ENCODE data around the gene TRPM2. TPM values are rescaled to one million over a fixed set of nuclear protein-coding genes. Genes with fewer than 3 reads are reported as not detected.

The TRPM2 gene
- total and polyA plus RNA-seq, 2 of the 13 experiments (the other 11 are each of a cell fraction or from before 2014, with no cell fraction given), result 0.07 to 0.20 TPM

DNA sequence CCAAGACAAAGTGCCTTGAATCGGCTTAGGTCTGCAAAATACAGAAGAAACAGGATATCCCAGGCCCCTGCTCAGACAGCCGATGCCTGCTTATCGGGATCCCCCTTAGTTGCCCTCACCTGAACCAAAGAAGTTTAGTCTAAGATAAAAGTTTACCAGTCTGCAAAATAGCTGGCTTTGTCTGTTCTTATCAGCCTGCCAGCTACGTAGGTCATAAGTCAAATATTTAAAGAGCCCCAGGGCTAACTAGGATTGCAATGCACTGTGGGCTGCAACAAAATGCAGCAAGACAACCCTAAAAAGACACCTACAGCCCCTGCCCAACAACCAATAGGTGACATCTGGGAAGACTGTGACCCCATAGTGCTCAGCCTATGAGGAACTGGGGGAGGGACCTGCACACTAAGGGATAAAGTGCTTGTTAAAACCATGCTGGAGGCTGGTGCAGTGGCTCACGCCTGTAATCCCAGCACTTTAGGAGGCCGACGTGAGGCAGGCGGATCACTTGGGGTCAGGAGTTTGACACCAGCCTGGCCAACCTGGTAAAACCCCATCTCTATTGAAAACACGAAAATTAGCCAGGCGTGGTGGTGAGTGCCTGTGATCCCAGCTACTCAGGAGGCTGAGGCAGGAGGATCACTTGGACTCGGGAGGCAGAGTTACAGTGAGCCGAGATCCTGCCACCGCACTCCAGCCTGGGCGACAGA, 129.3 kb downstream of the TRPM2 start (continued):
- TF ChIP-seq ZZZ3 (CRISPR knock-in tag; IDR thresholded peaks at IDR 0.05; ENCODE audit: borderline replicate concordance), result peak; percentile 36; the same call in 1 of the 2 replicates
- no peak for TF ChIP-seq ZNF660 (CRISPR knock-in tag; IDR thresholded peaks at IDR 0.05; ENCODE audit: borderline replicate concordance, low read depth)
- no peak for TF ChIP-seq ZHX2 (IDR thresholded peaks at IDR 0.05; ENCODE audit: low read depth)
- no peak for TF ChIP-seq ZHX2 (CRISPR knock-in tag; IDR thresholded peaks at IDR 0.05; ENCODE audit: borderline replicate concordance)
- TF ChIP-seq ZNF720 (CRISPR knock-in tag; IDR thresholded peaks at IDR 0.05), result no peak
- no peak for TF ChIP-seq ZNF17 (CRISPR knock-in tag; IDR thresholded peaks at IDR 0.05)
- 0 out of 2 replicates have a peak, but pooled peaks have one; percentile 6 for TF ChIP-seq SNAI1 (CRISPR knock-in tag; IDR thresholded peaks at IDR 0.05; ENCODE audit: borderline replicate concordance)
- peak; percentile 24; the same call in 1 of the 2 replicates for TF ChIP-seq POGZ (CRISPR knock-in tag; IDR thresholded peaks at IDR 0.05)
- TF ChIP-seq ZNF607 (CRISPR knock-in tag; IDR thresholded peaks at IDR 0.05; ENCODE audit: borderline replicate concordance), result no peak
- TF ChIP-seq, protein P1, sequence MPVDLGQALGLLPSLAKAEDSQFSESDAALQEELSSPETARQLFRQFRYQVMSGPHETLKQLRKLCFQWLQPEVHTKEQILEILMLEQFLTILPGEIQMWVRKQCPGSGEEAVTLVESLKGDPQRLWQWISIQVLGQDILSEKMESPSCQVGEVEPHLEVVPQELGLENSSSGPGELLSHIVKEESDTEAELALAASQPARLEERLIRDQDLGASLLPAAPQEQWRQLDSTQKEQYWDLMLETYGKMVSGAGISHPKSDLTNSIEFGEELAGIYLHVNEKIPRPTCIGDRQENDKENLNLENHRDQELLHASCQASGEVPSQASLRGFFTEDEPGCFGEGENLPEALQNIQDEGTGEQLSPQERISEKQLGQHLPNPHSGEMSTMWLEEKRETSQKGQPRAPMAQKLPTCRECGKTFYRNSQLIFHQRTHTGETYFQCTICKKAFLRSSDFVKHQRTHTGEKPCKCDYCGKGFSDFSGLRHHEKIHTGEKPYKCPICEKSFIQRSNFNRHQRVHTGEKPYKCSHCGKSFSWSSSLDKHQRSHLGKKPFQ (CRISPR knock-in tag; IDR thresholded peaks at IDR 0.05; ENCODE audit: insufficient replicate concordance), result no peak
- TF ChIP-seq ZFP91 (CRISPR knock-in tag; IDR thresholded peaks at IDR 0.05; ENCODE audit: borderline replicate concordance), result peak; percentile 75; the same call in 1 of the 2 replicates
- TF ChIP-seq, protein P2, sequence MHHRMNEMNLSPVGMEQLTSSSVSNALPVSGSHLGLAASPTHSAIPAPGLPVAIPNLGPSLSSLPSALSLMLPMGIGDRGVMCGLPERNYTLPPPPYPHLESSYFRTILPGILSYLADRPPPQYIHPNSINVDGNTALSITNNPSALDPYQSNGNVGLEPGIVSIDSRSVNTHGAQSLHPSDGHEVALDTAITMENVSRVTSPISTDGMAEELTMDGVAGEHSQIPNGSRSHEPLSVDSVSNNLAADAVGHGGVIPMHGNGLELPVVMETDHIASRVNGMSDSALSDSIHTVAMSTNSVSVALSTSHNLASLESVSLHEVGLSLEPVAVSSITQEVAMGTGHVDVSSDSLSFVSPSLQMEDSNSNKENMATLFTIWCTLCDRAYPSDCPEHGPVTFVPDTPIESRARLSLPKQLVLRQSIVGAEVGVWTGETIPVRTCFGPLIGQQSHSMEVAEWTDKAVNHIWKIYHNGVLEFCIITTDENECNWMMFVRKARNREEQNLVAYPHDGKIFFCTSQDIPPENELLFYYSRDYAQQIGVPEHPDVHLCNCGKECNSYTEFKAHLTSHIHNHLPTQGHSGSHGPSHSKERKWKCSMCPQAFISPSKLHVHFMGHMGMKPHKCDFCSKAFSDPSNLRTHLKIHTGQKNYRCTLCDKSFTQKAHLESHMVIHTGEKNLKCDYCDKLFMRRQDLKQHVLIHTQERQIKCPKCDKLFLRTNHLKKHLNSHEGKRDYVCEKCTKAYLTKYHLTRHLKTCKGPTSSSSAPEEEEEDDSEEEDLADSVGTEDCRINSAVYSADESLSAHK (CRISPR knock-in tag; IDR thresholded peaks at IDR 0.05; ENCODE audit: borderline replicate concordance), result no peak
- TF ChIP-seq SCMH1 (CRISPR knock-in tag; IDR thresholded peaks at IDR 0.05; ENCODE audit: borderline replicate concordance), result no peak
- TF ChIP-seq ZMYM2 (CRISPR knock-in tag; IDR thresholded peaks at IDR 0.05), result 0 out of 2 replicates have a peak, but pooled peaks have one; percentile 42
- TF ChIP-seq NONO (IDR thresholded peaks at IDR 0.05), result no peak
- peak; percentile 85 for TF ChIP-seq NONO (CRISPR knock-in tag; conservative IDR thresholded peaks at IDR 0.05)
- no peak for TF ChIP-seq ZNF354B (CRISPR knock-in tag; IDR thresholded peaks at IDR 0.05)

Data from HepG2 (cell line).